CD14-positive monocyte (primary cell): Measurements from ENCODE around the gene OPA1. TPM values are rescaled to one million over a fixed set of nuclear protein-coding genes. Genes with fewer than 3 reads are reported as not detected.

Source experiments
- DNase-seq, 3 donors: peaks; one replicate each; pipeline ENCODE4 v3.0.0-alpha.2; 2011 to 2022
- H2AFZ ChIP-seq: 2 replicates; pipeline ENCODE4 v1.6.0; 2012; ENCODE audit warnings: mild to moderate bottlenecking, low read depth, low read length, inconsistent platforms; ENCODE audit not compliant: insufficient read depth, poor library complexity, severe bottlenecking
- H3K27ac ChIP-seq, 2 donors: 1 replicate in 1 of 2; 2 replicates in 1 of 2; pipeline ENCODE4 v1.5.1; 2012 to 2013; ENCODE audit warnings: low read length in 2 of 2, control low read depth in 1 of 2, inconsistent platforms in 1 of 2, low read depth in 1 of 2, mild to moderate bottlenecking in 1 of 2
- H3K27me3 ChIP-seq, 2 donors: one replicate each; pipeline versions ENCODE4 v1.6.0 to v1.6.1; 2011 to 2013; ENCODE audit warnings: low read length in 2 of 2; ENCODE audit not compliant: control insufficient read depth in 2 of 2, insufficient read depth in 2 of 2
- H3K36me3 ChIP-seq, 2 donors: replicated peaks in 1 of 2; 1 replicate in 1 of 2; 2 replicates in 1 of 2; pipeline versions ENCODE4 v1.5.1 to v1.6.1; 2012 to 2013; ENCODE audit warnings: low read length in 2 of 2, control low read depth in 1 of 2, inconsistent platforms in 1 of 2, mild to moderate bottlenecking in 1 of 2; ENCODE audit not compliant: insufficient read depth in 2 of 2, control insufficient read depth in 1 of 2
- H3K4me1 ChIP-seq, 2 donors: 1 replicate in 1 of 2; 2 replicates in 1 of 2; pipeline versions ENCODE4 v1.5.1 to v1.6.1; 2012 to 2013; ENCODE audit warnings: low read length in 2 of 2, control low read depth in 1 of 2, inconsistent platforms in 1 of 2, mild to moderate bottlenecking in 1 of 2, moderate library complexity in 1 of 2; ENCODE audit not compliant: insufficient read depth in 2 of 2, control insufficient read depth in 1 of 2
- H3K4me2 ChIP-seq: replicated peaks from 2 replicates; pipeline ENCODE3; 2012; ENCODE audit warnings: low read length, moderate library complexity, mild to moderate bottlenecking; ENCODE audit not compliant: poor library complexity, severe bottlenecking; ENCODE audit errors: extremely low read depth
- H3K4me3 ChIP-seq, 3 experiments: fragments of 200-600 bp in 1 of 3; sonication (generic) in 1 of 3; replicated peaks in 1 of 3; 1 replicate in 2 of 3; 2 replicates in 1 of 3; pipeline ENCODE4 v1.5.1; 2011 to 2013; ENCODE audit warnings: low read length in 3 of 3, mild to moderate bottlenecking in 3 of 3, control low read depth in 2 of 3, low read depth in 2 of 3, inconsistent platforms in 1 of 3, moderate library complexity in 1 of 3
- H3K79me2 ChIP-seq: 2 replicates; pipeline ENCODE4 v1.6.0; 2012; ENCODE audit warnings: mild to moderate bottlenecking, control low read depth, inconsistent platforms, low read length, moderate library complexity; ENCODE audit not compliant: insufficient read depth
- H3K9ac ChIP-seq: 2 replicates; pipeline ENCODE4 v1.6.0; 2017; ENCODE audit warnings: low read length, mild to moderate bottlenecking; ENCODE audit not compliant: insufficient read depth, poor library complexity, severe bottlenecking
- H3K9me3 ChIP-seq, 2 donors: replicated peaks in 1 of 2; 1 replicate in 1 of 2; 2 replicates in 1 of 2; pipeline versions ENCODE4 v1.5.1 to v1.6.1; 2012 to 2013; ENCODE audit warnings: low read length in 2 of 2, control low read depth in 1 of 2; ENCODE audit not compliant: control insufficient read depth in 1 of 2, insufficient read depth in 1 of 2
- H4K20me1 ChIP-seq: 2 replicates; pipeline ENCODE4 v1.6.0; 2012; ENCODE audit warnings: mild to moderate bottlenecking, low read length, control low read depth, moderate library complexity; ENCODE audit not compliant: insufficient read depth
- H3K27ac Mint-ChIP-seq, 7 donors: one replicate each; pipeline ENCODE4 v1.8.0; 2020; ENCODE audit warnings: mild to moderate bottlenecking in 7 of 7, mixed read lengths in 7 of 7, moderate library complexity in 6 of 7, inconsistent platforms in 2 of 7
- H3K27me3 Mint-ChIP-seq, 3 donors: one replicate each; pipeline ENCODE4 v1.8.0; 2021 to 2022; ENCODE audit warnings: low read depth in 3 of 3, mild to moderate bottlenecking in 3 of 3, mixed read lengths in 3 of 3, moderate library complexity in 3 of 3, inconsistent platforms in 1 of 3
- H3K36me3 Mint-ChIP-seq, 2 donors: one replicate each; pipeline ENCODE4 v1.8.0; 2020; ENCODE audit warnings: mixed read lengths in 2 of 2, inconsistent platforms in 1 of 2, mild to moderate bottlenecking in 1 of 2
- H3K4me1 Mint-ChIP-seq: one replicate; pipeline ENCODE4 v1.8.0; 2020; ENCODE audit warnings: mild to moderate bottlenecking, mixed read lengths
- H3K4me3 Mint-ChIP-seq, 2 donors: one replicate each; pipeline ENCODE4 v1.8.0; 2020; ENCODE audit warnings: mild to moderate bottlenecking in 2 of 2, mixed read lengths in 2 of 2, moderate library complexity in 1 of 2
- H3K9me3 Mint-ChIP-seq, 7 donors: one replicate each; pipeline ENCODE4 v1.8.0; 2020 to 2022; ENCODE audit warnings: mixed read lengths in 7 of 7, mild to moderate bottlenecking in 6 of 7, moderate library complexity in 6 of 7, inconsistent platforms in 2 of 7
- CTCF ChIP-seq: fragments of 200-600 bp; IDR thresholded peaks from one replicate; pipeline ENCODE4 v1.8.0; 2022; ENCODE audit warnings: antibody characterized with exemption, mild to moderate bottlenecking
- WGBS: methylation state at CpG from one replicate; pipeline ENCODE4 v1.1.5; 2013; ENCODE audit warnings: missing lambda C conversion rate; ENCODE audit not compliant: insufficient coverage; 5-methylcytosine and 5-hydroxymethylcytosine counted together
- intact Hi-C, 2 donors: fragments of 100-400 bp; cut with micrococcal nuclease; formaldehyde crosslinking; loops; one replicate each; pipeline versions ENCODE4 v1.15.0 to v1.15.1; 2023
- polyA plus RNA-seq, 3 donors: library from polyadenylated mRNA; depleted of rRNA in 1 of 3; unstranded in 2 of 3; stranded (reverse) in 1 of 3; fragments of 300-500 nt in 2 of 3; fragments of >200 nt in 1 of 3; fragmentation: Illumina TruSeq in 2 of 3; gene quantifications; 1 replicate in 2 of 3; 2 replicates in 1 of 3; pipeline ENCODE4 v1.2.3, GENCODE V29; 2012 to 2021

OPA1 gene
- polyA plus RNA-seq, 3 donors = 15.4 to 26.5 (median 18.1) TPM

DNA sequence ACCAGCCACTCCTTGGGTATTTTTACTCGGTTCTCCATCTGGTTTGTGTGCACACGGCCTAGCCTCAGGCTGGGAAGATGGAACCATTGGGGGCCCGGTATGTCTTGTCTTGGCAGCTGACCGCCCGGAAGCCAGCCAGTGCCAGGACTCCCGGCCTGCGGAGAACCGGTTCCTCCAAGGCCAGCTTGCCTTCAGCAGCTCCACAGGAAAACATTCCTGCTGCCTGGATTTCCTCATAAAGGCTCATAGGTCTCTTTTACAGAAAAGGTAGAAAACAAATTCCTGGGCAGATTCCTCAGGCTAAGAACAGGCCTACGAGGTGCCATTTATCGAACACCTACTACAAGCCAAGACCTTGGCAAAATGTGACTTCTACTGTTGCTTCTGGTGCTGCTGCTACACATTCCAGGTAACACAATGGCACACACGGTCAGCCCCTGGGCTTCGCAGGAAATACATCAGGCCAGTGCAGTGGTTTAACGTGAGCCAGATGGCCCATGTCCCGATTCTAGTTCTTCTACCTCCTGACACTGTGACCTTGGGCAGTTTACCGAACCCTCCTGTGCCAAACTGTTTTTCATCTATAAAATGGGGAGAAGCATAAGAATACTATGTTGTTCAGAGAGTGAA is 141.8 kb downstream of the OPA1 start:
- intact Hi-C loops = no loop called here

GRCh38 chr3:193735850-193736249 is 142.8 kb downstream of the OPA1 start:
- no peak overlapping the region for H3K4me3 Mint-ChIP-seq
- no peaks in the 10 kb centered on the region for H4K20me1 ChIP-seq
- no peaks in the 10 kb centered on the region for H3K9me3 ChIP-seq
- no peaks in the 10 kb centered on the region for H3K4me1 Mint-ChIP-seq
- peaks cover 0 to 3% (median 2%) of the 10 kb centered on the region in 3 donors for H3K27me3 Mint-ChIP-seq
- H3K4me2 ChIP-seq = no peak overlapping the region
- H3K79me2 ChIP-seq = no peaks in the 10 kb centered on the region
- H3K27me3 ChIP-seq = no peaks in the 10 kb centered on the region
- no peak for TF ChIP-seq CTCF
- DNase-seq = no peak
- H3K4me1 ChIP-seq = no peaks in the 10 kb centered on the region
- H2AFZ ChIP-seq = no peak overlapping the region
- no peak overlapping the region for H3K27ac ChIP-seq
- no peak overlapping the region for H3K9ac ChIP-seq
- no peaks in the 10 kb centered on the region for H3K36me3 Mint-ChIP-seq
- no peaks in the 10 kb centered on the region for H3K36me3 ChIP-seq
- H3K4me3 ChIP-seq = no peak overlapping the region
- H3K27ac Mint-ChIP-seq = no peak overlapping the region
- intact Hi-C loops = no loop called here
- no peaks in the 10 kb centered on the region for H3K9me3 Mint-ChIP-seq

More for the DNA sequence above, 141.8 kb downstream of the OPA1 start:
- Histone ChIP-seq H3K27me3 (no peaks in the 10 kb centered on the region), H3K9me3 (no peaks in the 10 kb centered on the region), H3K36me3 (no peaks in the 10 kb centered on the region), H3K27ac (no peak overlapping the region), H3K4me2 (no peak overlapping the region), H4K20me1 (no peaks in the 10 kb centered on the region), H3K4me3 (no peak overlapping the region), H3K79me2 (no peaks in the 10 kb centered on the region), H2AFZ (no peak overlapping the region), H3K4me1 (no peaks in the 10 kb centered on the region), H3K9ac (no peak overlapping the region)
- no peaks in the 10 kb centered on the region for H3K36me3 Mint-ChIP-seq
- no peaks in the 10 kb centered on the region for H3K9me3 Mint-ChIP-seq
- no peak for TF ChIP-seq CTCF
- no peak for DNase-seq
- H3K27ac Mint-ChIP-seq = no peak overlapping the region
- H3K4me1 Mint-ChIP-seq = no peaks in the 10 kb centered on the region
- WGBS = 86% methylated on average over 14 of the region's 15 CpGs
- H3K27me3 Mint-ChIP-seq = peaks cover 0 to 1% (median 1%) of the 10 kb centered on the region in 3 donors
- no peak overlapping the region for H3K4me3 Mint-ChIP-seq
